Activated gamma-delta T cell treated with anti-CD3 and anti-CD28 coated beads, Interleukin-2, amount 50 U/mL, for 16 hours (primary cell): ENCODE measurements around the gene KSR2.
A peak's percentile ranks its signal among the peaks of the same experiment; 100 is the strongest.
"Not testable (repeated sequence)": the region's sequence is repeated elsewhere in the genome, so short reads cannot be mapped to it uniquely, and the experiment has no call there.

Source experiments
- DNase-seq: peaks from one replicate; pipeline ENCODE4 v3.0.0-alpha.2; 2020; ENCODE audit warnings: low read depth

KSR2 gene

GRCh38 chr12:117857632-117858612, 110.9 kb downstream of the KSR2 start:
- DNase-seq, result no peak

DNA sequence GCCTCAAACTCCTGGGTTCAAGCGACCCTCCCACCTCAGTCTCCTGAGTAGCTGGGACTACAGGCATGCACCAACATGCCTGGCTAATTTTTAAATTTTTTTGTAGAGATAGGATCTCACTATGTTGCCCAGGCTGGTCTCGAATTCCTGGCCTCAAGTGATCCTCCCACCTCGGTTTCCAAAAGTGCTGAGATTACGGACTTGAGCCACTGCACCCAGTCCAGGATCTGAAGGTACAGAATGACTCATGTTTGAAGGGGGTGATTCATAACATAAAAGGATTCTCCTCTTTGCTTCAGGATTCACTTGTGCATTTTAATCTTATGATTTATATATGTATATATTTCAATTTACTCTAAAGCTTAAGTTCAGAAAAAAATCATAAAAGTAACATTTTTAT, 111.7 kb downstream of the KSR2 start:
- DNase-seq, result not testable (repeated sequence)

GRCh38 chr12:117855165-117855564, 113.6 kb downstream of the KSR2 start:
- no peak for DNase-seq

DNA sequence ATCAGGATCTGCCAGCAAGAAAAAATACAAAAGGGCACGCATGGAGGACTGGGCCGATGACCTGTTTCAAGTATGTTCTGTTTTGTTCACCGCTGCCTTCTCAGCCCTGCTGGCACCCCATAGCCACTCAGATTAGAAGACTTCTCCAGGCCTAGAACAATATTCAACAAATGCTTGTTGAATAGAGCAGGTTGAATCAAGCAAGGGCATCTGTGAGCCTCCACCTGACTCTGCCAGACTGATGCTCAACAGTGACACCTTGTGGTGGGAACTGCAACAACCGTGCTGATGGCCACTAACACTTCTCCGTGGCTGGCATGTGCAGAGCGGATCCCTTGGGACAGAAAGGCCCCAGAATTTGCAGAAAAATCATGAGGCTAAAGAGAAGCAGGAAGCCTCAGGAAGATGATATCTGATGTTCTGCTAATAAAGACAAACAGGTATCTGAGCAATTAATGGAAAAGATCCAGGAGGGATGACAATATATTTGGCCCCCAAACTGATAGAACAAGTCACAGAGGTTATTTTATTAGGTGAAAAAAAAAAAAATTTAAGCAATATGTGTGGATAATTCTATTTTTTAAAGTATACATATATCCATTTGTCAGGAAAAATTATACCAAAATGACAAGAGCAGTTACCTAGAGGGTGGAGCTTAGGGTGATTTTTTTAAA, 114.3 kb downstream of the KSR2 start:
- no peak for DNase-seq

DNA sequence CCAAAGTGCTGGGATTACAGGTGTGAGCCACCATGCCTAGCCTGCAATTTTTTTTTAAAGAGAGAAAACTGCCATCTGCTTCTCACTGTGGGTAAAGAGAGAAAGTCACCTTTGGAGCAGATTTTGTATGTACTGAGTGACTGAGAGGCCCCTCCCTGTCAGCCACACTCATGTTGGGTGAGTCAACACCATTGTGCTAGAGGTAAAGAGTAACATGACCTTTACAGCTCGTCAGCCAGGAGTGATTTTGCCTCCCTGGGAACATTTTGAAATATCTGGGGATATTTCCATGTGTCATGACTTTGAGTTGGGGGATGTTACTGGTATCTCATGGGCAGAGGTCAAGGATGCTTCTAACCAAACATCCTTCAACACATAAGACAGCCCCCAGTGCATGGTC, 115.2 kb downstream of the KSR2 start:
- no peak for DNase-seq

GRCh38 chr12:117850048-117850447, 118.7 kb downstream of the KSR2 start:
- DNase-seq, result no peak

DNA sequence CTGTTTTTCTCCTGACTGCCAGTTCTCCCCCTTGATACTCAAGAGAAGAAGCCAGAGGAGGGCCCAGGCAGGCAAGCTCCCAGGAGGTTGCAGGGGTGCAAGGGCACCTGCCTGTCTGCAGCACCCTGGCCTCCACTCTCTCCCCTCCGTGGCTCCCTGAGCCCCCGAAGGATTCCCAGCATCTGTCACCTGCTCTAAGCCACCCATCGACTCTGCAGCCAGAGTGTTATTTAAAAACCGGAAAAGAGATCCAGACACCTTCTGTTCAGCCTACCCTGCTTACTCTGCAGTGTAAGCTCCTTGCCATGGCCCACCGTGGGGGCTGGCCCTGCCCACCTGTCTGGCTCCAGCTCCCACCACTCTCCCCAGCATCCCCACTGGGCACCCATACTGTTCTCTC, 121.4 kb downstream of the KSR2 start:
- no peak for DNase-seq

DNA sequence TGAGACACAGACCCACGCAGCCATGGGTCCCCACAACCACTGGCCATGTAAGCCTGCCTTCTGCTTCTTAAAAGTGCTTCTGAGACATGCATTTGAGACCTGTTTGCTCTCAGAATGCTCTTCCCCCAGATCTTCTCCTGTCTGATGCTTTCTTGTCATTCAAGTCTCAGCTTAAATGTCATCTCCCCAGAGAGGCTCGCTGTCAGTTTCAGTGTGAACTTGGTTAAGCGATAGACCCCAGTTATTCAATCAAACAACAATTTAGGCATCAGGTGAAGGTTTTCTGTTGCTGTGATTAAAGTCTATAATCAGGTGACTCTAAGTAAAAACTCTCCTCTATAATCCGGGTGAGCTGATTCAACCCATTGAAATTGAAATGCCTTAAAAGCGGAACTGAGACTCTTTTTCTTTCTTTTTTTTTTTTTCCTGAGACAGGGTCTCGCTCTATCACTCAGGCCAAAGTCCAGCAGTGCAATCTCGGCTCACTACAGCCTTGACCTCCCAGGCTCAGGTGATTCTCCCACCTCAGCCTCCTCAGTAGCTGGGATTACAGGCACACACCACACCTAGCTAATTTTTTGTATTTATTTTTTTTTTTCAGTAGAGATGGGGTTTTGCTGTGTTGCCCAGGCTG, 123.4 kb downstream of the KSR2 start:
- no peak for DNase-seq

GRCh38 chr12:117844114-117844830, 124.5 kb downstream of the KSR2 start:
- DNase-seq, result no peak

- DNase-seq, result no peak
These were observed 126.2 kb downstream of the KSR2 start for GRCh38 chr12:117842630-117843029.

- no peak for DNase-seq
These were observed 126.6 kb downstream of the KSR2 start for GRCh38 chr12:117842220-117842619.

GRCh38 chr12:117837737-117838050, 131.1 kb downstream of the KSR2 start:
- no peak for DNase-seq

DNA sequence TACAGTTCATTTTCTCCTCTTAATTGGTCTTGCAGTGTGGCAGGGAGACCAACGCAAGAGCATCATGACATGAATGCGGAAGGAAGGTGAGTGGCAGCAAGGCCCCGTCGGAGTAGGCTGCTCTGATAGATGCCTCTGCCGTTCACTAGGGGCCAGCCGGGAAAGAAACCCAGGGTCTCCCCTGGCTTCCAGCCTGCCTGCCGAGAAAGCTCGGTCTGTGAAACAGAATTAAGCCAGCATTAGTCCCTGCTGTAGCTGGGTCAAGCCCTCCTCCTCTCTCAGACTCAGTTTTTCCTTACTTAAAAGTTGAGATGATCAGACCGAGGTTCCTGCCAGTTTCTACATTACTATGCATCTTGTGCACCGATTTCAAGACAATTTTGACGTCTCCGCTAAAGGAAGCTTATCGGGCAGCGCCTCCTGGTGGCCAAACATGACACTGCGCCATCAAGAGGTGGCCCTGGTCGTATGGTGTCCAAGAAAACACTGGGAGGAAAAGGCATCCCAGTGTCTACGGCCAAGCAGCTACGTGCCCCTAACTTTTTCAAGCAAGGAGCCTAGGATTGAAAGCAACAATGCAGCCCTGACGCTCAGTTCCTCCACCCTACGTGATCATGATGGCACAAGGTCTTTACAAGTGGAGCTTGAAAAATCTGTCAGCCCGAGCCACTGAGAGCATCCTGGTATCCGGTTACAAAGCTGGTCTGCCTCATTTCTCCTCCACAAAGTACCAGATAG, 131.6 kb downstream of the KSR2 start:
- DNase-seq, result peak; percentile 45

DNA sequence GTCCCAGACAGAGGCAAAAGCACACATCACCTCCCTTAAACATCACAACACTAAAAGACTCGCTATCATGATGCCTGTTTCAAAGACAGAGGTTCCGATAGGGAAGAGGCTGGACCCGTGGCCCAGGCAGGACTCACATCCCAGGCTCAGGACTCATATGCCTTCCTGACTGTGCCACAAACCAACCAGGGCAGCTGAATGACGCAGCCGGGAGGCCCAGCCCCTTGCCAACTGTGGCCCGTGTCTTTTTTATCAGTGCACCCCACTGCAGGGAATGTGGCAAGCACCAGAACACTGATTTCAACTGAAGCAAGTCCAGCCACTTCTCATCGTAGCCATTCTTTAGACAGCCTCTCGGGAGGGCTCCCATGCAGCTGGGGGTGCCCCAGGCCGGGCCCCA, 132.3 kb downstream of the KSR2 start:
- no peak for DNase-seq

GRCh38 chr12:117835156-117835555, 133.6 kb downstream of the KSR2 start:
- DNase-seq, result no peak

- no peak for DNase-seq
These were observed 136.0 kb downstream of the KSR2 start for GRCh38 chr12:117832459-117833457.

DNA sequence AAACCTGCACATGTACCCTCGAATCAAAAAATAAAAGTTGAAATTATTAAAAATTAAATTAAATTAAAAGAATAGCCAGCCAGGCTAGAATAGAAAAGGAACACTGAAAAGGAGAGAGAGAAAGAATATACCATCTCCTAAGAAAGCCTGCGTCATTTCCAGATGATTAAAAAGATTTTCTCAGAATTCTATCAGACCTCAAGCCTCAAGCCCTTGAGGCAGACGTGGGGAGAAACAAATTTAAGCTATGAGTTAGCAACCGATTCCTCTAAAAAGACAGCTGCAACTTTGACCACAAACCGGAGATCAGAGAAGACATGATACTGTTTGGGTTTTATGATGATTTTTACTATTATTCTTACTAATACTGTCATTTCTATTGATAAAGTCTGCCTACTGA, 138.3 kb downstream of the KSR2 start:
- DNase-seq, result no peak

GRCh38 chr12:117829108-117829507, 139.7 kb downstream of the KSR2 start:
- DNase-seq, result no peak

GRCh38 chr12:117827660-117828059, 141.1 kb downstream of the KSR2 start:
- DNase-seq, result no peak

- no peak for DNase-seq
These were observed 143.0 kb downstream of the KSR2 start for GRCh38 chr12:117825827-117826226.
